GM21717 (cell line): Measurements from ENCODE around the gene CDK3.

Source experiments
- ATAC-seq: cut with Tn5 transposase; IDR thresholded peaks from one replicate; pipeline ENCODE4 v1.9.1; 2021; ENCODE audit warnings: mild to moderate bottlenecking, moderate library complexity; ENCODE audit not compliant: unreplicated experiment

CDK3 gene

GRCh38 chr17:76013377-76013932 is 12.8 kb downstream of the CDK3 start:
- no peak for ATAC-seq

- ATAC-seq, result peak; percentile 49
These were observed 13.7 kb downstream of the CDK3 start for GRCh38 chr17:76014100-76014924.

DNA sequence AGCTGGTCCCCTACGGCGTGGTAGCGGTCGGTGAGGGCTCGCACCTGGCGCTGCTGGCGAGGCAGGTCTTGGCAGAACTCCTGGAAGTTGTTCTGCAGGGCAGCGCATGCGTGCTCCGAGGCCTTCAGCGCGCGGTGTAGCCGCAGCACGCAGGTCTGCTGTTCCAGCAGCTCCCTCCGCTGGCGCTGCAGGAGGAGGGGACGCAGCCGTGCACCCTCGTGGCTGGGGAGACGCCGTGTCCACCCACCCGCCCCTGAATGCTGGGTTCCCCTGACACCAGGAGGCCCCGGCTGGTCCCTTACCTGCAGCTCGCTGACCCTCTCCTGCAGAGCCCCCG is 14.2 kb downstream of the CDK3 start:
- ATAC-seq, result no peak

- no peak for ATAC-seq
These were observed 17.1 kb downstream of the CDK3 start for GRCh38 chr17:76017481-76018339.

- no peak for ATAC-seq
These were observed 17.7 kb downstream of the CDK3 start for GRCh38 chr17:76018340-76018680.

DNA sequence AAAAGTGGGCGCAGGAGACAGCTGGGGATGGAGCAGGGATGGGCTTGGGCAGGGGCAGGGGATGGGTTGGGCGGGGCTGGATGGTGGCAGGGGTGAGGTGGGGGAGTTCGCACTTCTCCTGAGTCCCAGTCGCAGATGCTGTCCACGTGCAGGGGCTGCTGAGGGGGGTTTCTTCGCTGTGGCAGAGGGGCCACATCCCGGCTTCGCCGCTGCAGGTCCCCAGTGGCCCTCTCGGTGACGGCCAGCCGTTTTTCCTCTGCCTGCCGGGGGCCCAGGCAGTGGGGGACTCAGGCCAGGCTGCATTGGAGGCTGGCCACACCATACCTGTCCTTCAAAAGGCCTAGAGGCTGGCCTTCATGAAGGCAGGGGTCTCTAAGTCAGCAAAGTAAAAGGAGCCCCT is 18.1 kb downstream of the CDK3 start:
- ATAC-seq, result no peak

- no peak for ATAC-seq
These were observed 19.3 kb downstream of the CDK3 start for GRCh38 chr17:76019833-76020467.

GRCh38 chr17:76022285-76022684 is 21.6 kb downstream of the CDK3 start:
- ATAC-seq, result no peak

DNA sequence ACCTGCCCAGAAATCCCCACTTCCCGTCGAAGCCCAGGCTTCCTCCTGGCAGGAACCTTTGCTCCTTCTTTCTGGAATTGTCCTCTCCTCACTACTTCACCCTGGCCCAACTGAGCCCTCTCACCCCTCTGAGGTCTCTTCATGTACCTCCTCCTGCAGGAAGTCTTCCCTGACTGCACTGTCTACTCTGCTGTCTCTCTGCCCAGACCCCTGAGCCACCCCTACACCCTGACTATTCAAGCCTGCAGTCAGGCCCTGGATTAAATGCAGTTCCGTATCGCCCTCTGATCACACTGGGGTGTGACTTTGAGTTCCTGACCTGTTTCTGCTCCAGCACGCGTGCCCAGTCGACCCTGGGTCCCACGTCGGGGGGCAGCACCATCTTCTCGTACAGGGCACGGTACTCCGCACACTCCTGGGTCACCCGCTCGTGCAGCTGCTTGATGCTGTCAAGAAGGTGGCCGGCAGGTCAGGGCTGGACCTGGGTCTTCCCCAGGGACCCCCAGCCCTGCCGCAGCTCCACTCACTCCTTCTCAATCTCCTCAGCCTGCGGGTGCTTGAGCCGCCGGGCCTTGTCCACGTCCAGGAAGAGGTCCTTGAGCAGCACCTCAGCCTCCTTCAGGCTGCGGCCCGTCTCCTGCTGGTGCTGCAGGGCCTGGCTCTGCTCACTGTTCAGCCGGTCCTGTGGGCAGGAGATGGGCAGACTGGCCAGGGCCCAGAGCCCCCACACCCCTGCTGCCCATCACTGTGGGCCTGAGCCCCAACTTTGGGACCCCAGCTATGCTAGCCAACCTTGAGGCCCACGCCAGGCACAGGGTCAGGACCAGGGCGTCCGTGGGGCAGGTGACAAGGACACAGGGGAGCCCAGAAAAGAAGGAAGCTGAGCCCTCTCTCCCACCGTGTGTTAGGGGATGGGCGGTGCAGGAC is 22.6 kb downstream of the CDK3 start:
- ATAC-seq, result no peak

- no peak for ATAC-seq
These were observed 23.2 kb downstream of the CDK3 start for GRCh38 chr17:76023900-76024237.

- ATAC-seq, result no peak
These were observed 23.7 kb downstream of the CDK3 start for GRCh38 chr17:76024353-76024752.

GRCh38 chr17:76025294-76025693 is 24.6 kb downstream of the CDK3 start:
- no peak for ATAC-seq

- no peak for ATAC-seq
These were observed 26.1 kb downstream of the CDK3 start for GRCh38 chr17:76026714-76027158.

DNA sequence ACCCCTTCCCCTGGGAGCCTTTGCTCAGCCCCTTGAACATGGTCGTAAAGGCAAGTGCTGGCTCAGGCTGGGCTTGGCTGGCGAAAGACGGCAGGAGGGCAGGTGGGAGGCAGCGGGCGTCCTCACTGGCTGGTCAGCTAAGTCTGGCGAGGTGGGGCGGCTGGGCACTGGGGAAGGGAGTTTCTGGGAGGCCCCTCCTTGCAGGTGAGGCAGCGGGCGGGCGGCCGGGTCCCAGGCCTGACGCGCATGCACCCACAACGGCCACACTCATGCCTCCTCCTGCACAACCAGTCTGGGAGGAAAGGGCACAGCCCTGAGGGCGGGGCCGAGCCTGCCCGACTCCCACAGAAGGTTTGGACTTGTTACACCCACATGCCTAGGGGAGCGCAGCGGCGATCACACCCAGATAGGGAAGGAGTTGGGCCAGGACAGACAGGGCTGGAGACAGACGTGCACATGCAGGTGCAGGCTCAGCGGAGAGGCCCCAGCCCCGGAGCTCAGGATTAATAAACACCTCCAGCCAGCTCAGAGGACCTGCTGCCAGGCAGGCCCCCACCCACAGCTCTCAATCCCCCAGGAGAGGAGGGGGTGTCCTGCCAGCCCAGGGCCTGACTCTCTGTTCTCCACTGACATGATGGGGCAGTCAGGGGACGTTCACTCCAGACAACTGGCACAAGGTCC is 26.6 kb downstream of the CDK3 start, which contains the start of gene EVPL:
Gene EVPL (minus strand): TSS at position 148 of the 681 bp plus-strand sequence. CDS start 108 bp downstream, at position 40.
- ATAC-seq, result no peak

DNA sequence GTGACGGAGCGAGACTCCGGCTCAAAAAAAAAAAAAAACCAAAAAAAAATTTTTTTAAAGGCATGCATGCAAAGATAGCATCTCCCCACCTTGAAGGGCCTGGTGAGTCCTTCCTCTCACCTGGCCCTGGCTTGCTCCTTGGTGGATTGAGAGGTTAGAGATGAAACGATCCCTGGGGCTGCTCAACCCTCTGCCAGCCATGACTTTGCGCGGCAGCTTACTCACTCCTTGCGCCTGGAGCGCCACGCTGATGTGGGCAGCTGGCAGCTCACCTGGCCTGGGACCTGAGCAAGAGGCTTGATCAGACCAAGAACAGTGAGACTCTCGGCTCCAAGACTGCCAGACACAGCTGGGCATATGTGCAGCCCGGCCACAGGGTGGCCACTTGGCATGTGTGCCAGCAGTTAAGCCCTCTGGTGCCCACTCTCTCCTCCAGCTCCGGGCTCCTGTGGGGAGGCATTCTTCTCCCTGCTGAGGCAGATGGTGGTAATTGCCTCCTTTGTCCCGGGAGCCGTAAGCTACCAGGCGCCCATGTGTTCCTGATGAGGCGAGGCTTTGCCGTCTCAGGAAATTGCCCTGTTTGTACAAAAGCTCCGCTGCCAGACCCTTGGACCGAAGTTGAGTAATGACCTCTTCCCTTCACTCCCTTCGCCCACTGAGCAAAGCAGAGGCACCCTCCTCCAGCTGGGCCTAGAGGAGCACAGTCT is 31.6 kb downstream of the CDK3 start:
- no peak for ATAC-seq

- no peak for ATAC-seq
These were observed 32.1 kb downstream of the CDK3 start for GRCh38 chr17:76032780-76033108.

DNA sequence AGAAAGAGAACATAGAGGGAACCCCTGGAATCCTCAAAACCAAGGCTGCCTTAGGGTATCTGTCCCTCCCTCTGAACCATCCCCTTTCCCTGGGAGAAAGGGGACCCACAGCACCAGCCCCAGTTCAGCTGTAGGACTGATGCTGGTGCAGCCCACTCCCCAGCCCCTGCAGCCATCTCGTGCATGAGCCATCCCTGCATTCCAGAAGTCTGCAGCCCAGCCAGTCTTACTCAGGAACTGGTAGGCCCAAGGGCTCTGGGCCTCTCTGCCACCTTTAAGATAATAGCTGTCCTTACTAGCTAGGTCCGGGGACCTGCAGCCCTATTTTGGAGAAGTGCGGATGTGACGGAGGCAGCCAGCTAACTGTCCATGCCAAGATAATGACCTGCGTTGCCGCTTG is 32.5 kb downstream of the CDK3 start:
- ATAC-seq, result no peak

DNA sequence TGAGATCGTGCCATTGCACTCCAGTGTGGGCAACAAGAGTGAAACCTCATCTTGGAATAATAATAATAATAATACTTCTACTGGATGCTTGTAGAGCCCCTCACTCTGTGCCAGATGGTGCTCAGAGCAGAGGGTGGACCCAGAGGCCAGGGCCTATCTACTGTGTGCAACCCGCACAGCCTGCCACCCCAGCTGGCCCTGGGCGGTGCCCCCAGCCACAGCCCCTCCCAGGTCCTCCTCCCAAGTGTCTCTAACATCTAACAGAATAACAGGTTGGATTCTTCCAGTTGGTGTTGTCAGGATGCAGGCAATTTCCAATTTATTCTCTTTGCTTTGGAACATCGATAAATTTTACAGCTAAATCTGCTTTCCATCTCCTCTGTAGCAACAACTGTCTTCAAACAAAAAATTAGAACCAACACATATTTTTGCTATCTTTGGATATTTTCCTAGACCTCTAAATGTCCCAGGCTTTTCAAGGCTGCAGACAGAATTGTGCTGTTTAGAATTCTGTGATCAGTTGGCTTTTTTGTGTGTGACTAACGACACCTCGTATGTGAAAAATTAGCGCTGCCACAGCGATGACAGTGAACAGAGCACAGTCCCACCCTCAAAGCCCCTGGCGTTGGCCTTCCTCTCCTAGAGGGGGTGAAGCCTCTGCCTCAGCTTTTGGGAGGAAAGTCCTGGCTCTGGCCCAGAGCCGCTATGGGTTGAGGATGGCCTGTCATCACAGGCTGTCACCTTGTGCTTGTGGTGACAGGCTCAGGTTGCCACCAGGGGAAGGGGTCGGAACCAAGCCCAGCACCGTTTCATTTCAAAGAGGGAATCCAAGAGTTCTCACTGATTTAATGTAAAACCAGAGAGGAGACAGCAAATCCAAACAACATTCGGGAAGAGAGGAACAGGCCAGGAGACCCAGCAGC is 34.0 kb downstream of the CDK3 start:
- no peak for ATAC-seq
